HG03565 (cell line): ENCODE results near the gene PEBP1.

Experiments
- ATAC-seq: cut with Tn5 transposase; IDR thresholded peaks from one replicate; pipeline ENCODE4 v1.9.1; 2021; ENCODE audit warnings: mild to moderate bottlenecking, moderate library complexity; ENCODE audit not compliant: unreplicated experiment

The PEBP1 gene

DNA sequence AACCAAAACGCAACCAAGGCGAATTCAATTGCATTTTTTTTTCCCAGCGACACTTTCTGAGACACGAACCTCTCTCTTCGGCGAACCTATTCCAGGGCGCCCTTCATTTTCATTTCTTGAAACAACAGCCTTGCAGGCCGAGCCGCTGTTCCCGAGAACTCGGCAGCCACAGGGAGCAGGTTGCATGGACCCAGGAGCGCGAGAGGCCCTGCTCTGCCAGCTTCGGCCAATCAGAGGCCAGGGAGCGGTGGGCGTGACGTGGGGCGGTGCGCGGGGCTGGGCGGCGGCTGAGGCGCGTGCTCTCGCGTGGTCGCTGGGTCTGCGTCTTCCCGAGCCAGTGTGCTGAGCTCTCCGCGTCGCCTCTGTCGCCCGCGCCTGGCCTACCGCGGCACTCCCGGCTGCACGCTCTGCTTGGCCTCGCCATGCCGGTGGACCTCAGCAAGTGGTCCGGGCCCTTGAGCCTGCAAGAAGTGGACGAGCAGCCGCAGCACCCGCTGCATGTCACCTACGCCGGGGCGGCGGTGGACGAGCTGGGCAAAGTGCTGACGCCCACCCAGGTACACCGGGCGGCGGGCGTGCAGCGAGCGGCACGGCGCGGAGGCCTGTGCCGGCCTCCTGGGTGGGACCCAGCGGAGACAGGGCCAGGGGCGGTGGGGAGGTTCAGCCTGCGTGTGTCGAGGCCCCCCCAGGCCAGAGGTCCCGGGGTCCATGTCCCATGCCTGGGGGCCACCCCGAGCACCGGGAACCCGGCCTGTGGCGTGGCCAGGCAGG, at the start of gene PEBP1:
TSS of gene PEBP1 (plus strand) at position 337 of the 771 bp plus-strand sequence. CDS start at position 423, 86 bp downstream.
- ATAC-seq = peak; percentile 86

DNA sequence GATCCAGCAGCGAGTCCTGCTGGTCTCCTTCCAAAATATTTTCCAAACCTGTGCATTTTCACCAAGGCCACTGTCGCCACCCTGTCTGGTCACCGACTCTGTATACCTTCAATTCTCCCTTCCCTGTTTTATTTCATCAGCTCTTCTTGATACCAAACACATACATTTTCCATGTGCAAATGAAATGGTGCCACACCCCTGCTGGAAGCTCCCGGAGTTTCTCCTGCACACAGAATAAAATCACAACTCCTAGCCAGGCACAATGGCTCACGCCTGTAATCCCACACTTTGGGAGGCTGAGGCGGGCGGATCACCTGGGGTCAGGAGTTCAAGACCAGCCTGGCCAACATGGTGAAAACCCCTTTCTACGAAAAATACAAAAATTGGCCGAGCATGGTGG, 46.1 kb upstream of the PEBP1 start:
- ATAC-seq = no peak

DNA sequence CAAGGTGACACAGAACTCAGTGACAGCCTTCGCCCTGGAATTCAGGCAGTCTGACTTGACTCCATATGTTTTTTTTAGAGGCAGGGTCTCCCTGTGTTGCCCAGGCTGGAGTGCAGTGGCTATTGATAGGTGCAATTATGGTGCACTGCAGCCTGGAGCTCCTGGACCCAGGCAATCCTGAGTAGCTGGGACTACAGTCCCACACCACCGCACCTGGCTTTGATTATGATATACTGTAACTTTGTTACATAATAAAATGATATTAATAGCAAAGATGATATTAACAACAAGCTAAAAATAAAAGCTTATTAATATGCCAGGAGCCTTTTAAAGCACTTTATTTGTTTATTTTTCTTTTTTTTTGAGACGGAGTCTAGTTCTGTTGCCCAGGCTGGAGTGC, 41.9 kb upstream of the PEBP1 start:
- ATAC-seq = no peak

GRCh38 chr12:118098401-118098800, 37.5 kb upstream of the PEBP1 start:
- no peak for ATAC-seq

GRCh38 chr12:118098911-118099671, 36.8 kb upstream of the PEBP1 start:
- ATAC-seq = no peak

DNA sequence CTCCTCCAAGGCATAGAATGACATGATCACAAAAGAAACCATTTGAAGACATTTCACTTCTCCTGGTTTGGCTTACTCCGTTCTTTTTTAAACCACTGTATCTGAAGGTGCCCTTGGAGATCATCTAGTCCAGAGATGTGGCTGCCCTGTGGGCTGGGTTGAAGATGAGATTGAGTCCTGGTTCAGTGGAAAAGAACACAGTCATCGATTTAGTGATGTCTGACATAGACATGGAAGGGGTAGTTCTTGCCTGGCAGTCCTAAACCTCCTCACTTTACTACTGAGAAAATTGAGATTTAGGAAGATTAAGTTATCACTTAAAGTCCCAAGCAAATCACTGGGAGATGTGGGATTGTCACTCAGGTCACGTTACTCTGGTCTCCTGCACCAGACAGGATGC, 34.9 kb upstream of the PEBP1 start:
- ATAC-seq = no peak

GRCh38 chr12:118102070-118102469, 33.9 kb upstream of the PEBP1 start:
- no peak for ATAC-seq

DNA sequence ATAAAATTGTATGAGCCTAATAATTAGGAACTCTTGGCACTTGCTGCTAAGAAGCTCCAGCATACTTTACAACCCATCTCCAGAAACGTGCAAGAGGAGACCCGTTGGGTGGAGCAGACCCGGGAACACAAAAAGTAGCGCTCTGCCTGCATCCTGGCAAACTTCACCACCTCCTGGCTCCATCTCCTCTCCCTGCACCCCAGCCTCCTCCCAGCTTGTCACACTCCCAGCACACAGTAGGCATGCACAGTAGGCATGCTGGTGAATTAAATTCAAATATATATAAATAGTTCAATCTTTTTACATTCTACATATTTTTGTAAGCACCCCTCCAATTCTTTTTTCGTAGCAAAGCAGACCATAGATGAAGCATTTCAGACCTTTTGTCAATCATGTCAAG, 33.3 kb upstream of the PEBP1 start:
- ATAC-seq = no peak

DNA sequence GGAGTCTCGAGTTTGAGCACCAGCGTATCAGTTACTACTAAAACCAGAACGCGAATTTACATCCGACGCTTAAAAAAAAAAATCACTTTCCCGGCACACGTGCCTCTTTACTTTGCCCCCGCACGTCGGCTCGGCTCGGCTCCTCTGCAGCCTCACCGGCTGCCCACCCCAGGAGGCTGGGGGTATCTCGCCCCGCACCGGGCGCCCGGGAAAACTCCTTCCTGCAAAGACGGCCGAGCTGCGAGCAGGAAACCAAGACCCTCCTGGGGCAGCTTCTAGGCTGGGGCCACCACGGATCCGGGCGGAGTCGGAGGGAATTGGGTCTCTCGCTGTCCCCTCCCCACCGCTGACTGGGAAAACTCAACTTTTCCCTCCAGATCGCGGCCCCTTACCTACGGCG, 32.7 kb upstream of the PEBP1 start:
- no peak for ATAC-seq

- no peak for ATAC-seq
Observed at GRCh38 chr12:118103601-118104382, 32.1 kb upstream of the PEBP1 start, which contains the start of gene VSIG10. VSIG10 (minus strand) TSS chr12:118104011; CDS start chr12:118103671, 340 bp downstream.

DNA sequence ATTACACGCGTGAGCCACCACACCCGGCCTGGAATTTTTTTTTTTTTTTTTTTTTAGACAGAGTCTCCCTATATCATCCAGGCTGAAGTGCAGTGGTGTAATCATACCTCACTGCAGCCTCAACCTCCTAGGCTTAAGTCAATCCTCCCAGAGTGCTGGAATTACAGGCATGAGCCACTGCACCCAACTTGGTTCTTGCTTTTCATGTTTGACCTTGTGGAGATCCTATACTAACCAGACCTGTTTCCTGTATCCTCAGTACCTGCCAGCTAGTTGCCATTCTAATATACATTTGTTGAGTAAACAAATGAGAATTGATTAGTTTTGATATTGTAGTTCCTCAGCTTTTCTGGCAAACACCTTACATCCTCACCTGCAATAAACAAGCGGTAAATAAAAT, 28.9 kb upstream of the PEBP1 start:
- no peak for ATAC-seq

GRCh38 chr12:118107694-118108093, 28.2 kb upstream of the PEBP1 start:
- ATAC-seq = no peak

DNA sequence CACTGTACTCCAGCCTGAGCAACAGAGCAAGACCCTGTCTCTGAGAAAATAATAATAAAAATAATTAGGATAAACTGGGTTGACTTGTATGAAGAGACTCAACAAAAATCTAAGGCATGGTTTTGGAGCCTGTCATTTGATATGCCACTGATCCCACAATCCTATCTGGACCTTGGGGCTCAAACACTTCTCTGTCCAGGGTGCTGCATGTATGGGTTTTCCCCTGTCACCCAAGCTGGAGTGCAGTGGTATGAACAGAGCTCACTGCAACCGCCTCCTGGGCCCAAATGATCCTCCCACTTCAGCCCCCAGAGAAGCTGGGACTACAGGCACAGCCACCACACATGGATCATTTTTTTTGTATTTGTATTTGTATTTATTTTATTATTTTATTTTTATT, 26.8 kb upstream of the PEBP1 start:
- no peak for ATAC-seq

GRCh38 chr12:118119449-118119879, 16.5 kb upstream of the PEBP1 start:
- no peak for ATAC-seq

DNA sequence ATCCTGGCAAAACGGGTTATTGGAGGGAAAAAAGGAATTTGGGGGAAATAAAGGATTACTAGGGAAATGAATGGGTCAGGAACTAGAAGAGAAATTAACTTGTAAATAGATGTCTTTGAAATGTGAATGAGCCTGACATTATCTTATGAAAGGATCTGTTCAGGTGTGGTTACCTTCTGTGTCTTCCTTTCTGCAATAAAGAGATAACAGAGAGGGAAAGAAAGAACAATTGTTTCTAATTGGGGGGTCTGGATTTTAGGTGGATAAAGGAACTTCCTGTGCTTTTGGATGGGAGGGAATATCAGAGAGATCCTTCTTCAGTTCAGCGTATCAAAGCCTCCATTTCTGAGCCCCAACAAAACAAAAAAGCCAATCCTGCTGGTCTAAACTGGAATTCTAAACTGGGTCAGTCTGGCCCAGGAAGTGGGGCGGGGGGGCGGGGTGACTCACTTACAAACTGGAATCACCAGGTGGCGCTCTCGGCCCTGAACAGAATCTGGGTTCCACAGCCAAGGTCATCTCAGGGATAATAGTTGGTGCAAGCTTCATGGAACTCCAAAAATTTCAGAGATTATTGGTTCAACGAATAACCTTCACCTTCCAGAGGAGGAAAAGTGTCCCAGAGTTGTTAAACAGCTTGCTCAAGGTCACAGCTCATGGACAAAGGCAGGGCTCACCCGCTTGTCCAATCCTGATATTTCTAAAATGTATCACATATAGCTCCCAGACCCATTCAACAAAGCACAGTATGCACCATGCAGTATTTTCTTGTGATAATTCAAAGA, 15.2 kb upstream of the PEBP1 start:
- ATAC-seq = no peak

GRCh38 chr12:118122264-118122663, 13.7 kb upstream of the PEBP1 start:
- ATAC-seq = no peak

- no peak for ATAC-seq
Observed at GRCh38 chr12:118124333-118124874, 11.5 kb upstream of the PEBP1 start.

DNA sequence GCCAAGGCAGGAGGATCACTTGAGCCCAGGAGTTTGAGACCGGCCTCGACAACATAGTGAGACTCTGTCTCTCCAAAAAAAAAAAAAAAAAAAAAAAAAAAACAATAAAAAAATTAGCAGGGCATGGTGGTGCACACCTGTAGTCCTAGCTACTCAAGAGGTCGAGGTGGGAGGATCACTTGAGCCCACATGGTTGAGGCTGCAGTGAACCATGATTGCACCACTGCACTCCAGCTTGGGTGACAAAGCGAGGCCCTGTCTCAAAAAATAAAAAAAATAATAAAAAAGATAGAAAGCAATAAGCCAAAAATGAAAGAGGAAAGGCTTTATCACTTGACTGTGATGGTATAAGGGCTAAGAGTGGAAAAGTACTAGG, 10.2 kb upstream of the PEBP1 start:
- ATAC-seq = no peak

DNA sequence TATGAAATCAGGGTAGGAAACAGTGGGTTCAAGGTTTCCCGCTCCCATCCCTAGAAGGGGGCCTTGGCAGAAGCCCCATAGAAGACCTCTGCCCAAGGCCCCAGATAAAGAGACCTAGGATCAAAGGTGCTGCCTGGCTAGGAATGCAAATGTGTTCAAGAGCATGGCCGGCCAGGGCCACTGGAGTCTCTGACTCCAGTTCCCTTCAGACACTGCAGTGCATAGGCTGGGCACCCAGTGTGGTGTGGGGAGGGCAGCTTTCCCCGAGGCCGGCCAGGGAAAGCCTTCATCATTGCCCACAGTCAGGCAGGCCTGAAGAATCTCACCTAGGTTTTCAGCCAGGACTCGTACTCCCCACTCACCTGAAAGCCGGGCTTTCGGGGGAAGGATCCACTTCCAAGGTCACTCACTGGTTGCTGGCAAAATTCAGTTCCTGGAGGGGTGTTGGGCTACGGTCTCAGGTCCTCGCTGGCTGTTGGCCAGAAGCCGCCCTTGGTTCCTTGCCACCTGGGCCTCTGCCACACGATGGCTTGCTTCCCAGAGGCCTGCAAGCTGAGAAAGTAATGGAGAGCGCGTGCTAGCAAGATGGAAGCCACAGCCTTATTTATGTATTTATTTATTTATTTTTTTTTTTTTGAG, 9.7 kb upstream of the PEBP1 start:
- no peak for ATAC-seq

DNA sequence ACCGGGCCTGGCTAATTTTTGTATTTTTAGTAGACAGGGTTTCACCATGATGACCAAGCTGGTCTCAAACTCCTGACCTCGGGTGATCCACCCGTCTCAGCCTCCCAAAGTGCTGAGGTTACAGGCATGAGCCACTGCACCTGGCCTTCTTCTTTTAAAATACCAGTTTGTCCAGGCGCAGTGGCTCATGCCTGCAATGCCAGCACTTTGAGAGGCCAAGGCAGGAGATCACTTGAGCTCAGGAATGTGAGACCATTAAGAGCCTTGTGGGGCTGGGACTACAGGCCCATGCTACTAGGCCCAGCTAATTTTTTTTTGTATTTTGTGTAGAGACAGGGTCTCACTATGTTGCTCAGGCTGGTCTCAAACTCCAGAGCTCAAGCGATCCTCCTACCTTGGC, 8.1 kb upstream of the PEBP1 start:
- ATAC-seq = no peak
